Neural progenitor cell (in vitro differentiated cells): ENCODE results near the gene PRR12. TPM values are rescaled to one million over a fixed set of nuclear protein-coding genes. Genes with fewer than 3 reads are reported as not detected.

Experiments used
- DNase-seq: peaks from one replicate; pipeline ENCODE4 v3.0.0-alpha.2; 2016; ENCODE audit warnings: low spot score
- H2AFZ ChIP-seq: fragments of 200-600 bp; sonication (generic); replicated peaks from 2 replicates; pipeline ENCODE4 v1.6.1; 2016; ENCODE audit warnings: antibody characterized with exemption
- H3F3A ChIP-seq: fragments of 200-600 bp; sonication (generic); 2 replicates; pipeline ENCODE4 v1.6.1; 2016; ENCODE audit warnings: antibody characterized with exemption, low read depth
- H3K27ac ChIP-seq: fragments of 200-600 bp; sonication (generic); 2 replicates; pipeline ENCODE4 v1.5.1; 2016; ENCODE audit warnings: mild to moderate bottlenecking
- H3K27me3 ChIP-seq: fragments of 200-600 bp; sonication (generic); 2 replicates; pipeline ENCODE4 v1.6.1; 2016; ENCODE audit warnings: mild to moderate bottlenecking, moderate library complexity
- H3K36me3 ChIP-seq: fragments of 200-600 bp; sonication (generic); 2 replicates; pipeline ENCODE4 v1.5.1; 2016
- H3K4me1 ChIP-seq: fragments of 200-600 bp; sonication (generic); 2 replicates; pipeline ENCODE4 v1.6.1; 2016; ENCODE audit warnings: mixed run types
- H3K4me2 ChIP-seq: fragments of 200-600 bp; sonication (generic); 2 replicates; pipeline ENCODE4 v1.6.1; 2016
- H3K4me3 ChIP-seq: fragments of 200-600 bp; sonication (generic); 2 replicates; pipeline ENCODE4 v1.5.1; 2016
- H3K79me2 ChIP-seq: fragments of 200-600 bp; sonication (generic); 2 replicates; pipeline ENCODE4 v1.6.1; 2016; ENCODE audit warnings: low read depth
- H3K9ac ChIP-seq: fragments of 200-600 bp; sonication (generic); 2 replicates; pipeline ENCODE4 v1.6.1; 2016
- H3K9me3 ChIP-seq: fragments of 200-600 bp; sonication (generic); 2 replicates; pipeline ENCODE4 v1.5.1; 2016; ENCODE audit warnings: low read depth
- H4K20me1 ChIP-seq: fragments of 200-600 bp; sonication (generic); 2 replicates; pipeline ENCODE4 v1.6.1; 2016; ENCODE audit warnings: low read depth
- H3K27ac Mint-ChIP-seq: 3 replicates; pipeline ENCODE4 v1.8.0; 2021; ENCODE audit warnings: mixed read lengths
- H3K27me3 Mint-ChIP-seq: 2 replicates; pipeline ENCODE4 v1.8.0; 2022; ENCODE audit warnings: low read depth, mild to moderate bottlenecking, inconsistent platforms, moderate library complexity, mixed read lengths; ENCODE audit not compliant: insufficient read depth
- H3K36me3 Mint-ChIP-seq: 3 replicates; pipeline ENCODE4 v1.8.0; 2021; ENCODE audit warnings: mixed read lengths
- H3K4me1 Mint-ChIP-seq: 3 replicates; pipeline ENCODE4 v1.8.0; 2021; ENCODE audit warnings: mixed read lengths
- H3K4me3 Mint-ChIP-seq: 3 replicates; pipeline ENCODE4 v1.8.0; 2021; ENCODE audit warnings: mild to moderate bottlenecking, moderate library complexity, mixed read lengths
- H3K9me3 Mint-ChIP-seq: 3 replicates; pipeline ENCODE4 v1.8.0; 2020; ENCODE audit warnings: mixed read lengths
- EZH2 ChIP-seq: fragments of 200-600 bp; sonication (generic); IDR thresholded peaks from 2 replicates; pipeline ENCODE4 v1.6.1; 2017; ENCODE audit warnings: antibody characterized with exemption, mild to moderate bottlenecking, moderate library complexity
- EZH2phosphoT487 ChIP-seq: fragments of 200-600 bp; sonication (generic); IDR thresholded peaks from 2 replicates; pipeline ENCODE4 v1.6.1; 2017; ENCODE audit warnings: antibody characterized with exemption
- total RNA-seq: library from RNA; depleted of rRNA; stranded (reverse); fragments of >200 nt; gene quantifications from 2 replicates; pipeline ENCODE4 v1.2.3, GENCODE V29; 2015; ENCODE audit warnings: low replicate concordance
- TF ChIP-seq, protein P1 (sequence below): fragments of 200-600 bp; sonication (generic); IDR thresholded peaks from 2 replicates; pipeline ENCODE4 v1.5.1; 2017; ENCODE audit warnings: antibody characterized with exemption, mild to moderate bottlenecking

Gene PRR12
- total RNA-seq, 1 donor from 2014 or later = 3.2 TPM

GRCh38 chr19:49605605-49606004 lies 14.6 kb downstream of the PRR12 start:
- Histone ChIP-seq H3K9ac (no peak overlapping the region), H3K4me1 (no peaks in the 10 kb centered on the region), H3K79me2 (peaks cover 98% of the 10 kb centered on the region), H3K4me3 (no peak overlapping the region), H3K9me3 (no peaks in the 10 kb centered on the region), H3K4me2 (no peak overlapping the region), H4K20me1 (peaks cover 89% of the 10 kb centered on the region), H3F3A (no peaks in the 10 kb centered on the region), H3K27me3 (no peaks in the 10 kb centered on the region), H3K27ac (no peak overlapping the region), H3K36me3 (no peaks in the 10 kb centered on the region), H2AFZ (no peak overlapping the region)
- Mint-ChIP-seq H3K9me3 (no peaks in the 10 kb centered on the region), H3K4me1 (no peaks in the 10 kb centered on the region), H3K27ac (no peak overlapping the region), H3K36me3 (peaks cover 24% of the 10 kb centered on the region), H3K4me3 (no peak overlapping the region), H3K27me3 (peaks cover 8% of the 10 kb centered on the region)
- DNase-seq = no peak
- TF ChIP-seq EZH2 = no peak
- no peak for TF ChIP-seq EZH2phosphoT487

- peaks cover 95% of the 10 kb centered on the region for H3K79me2 ChIP-seq
- no peak overlapping the region for H3K4me2 ChIP-seq
- no peak overlapping the region for H2AFZ ChIP-seq
- DNase-seq = no peak
- no peaks in the 10 kb centered on the region for H3K4me1 Mint-ChIP-seq
- no peak overlapping the region for H3K4me3 Mint-ChIP-seq
- H3K27me3 Mint-ChIP-seq = peaks cover 6% of the 10 kb centered on the region
- H3K36me3 Mint-ChIP-seq = peaks cover 17% of the 10 kb centered on the region
- no peaks in the 10 kb centered on the region for H3K4me1 ChIP-seq
- no peaks in the 10 kb centered on the region for H3K36me3 ChIP-seq
- H3K9me3 Mint-ChIP-seq = no peaks in the 10 kb centered on the region
- H3K9ac ChIP-seq = no peak overlapping the region
- no peaks in the 10 kb centered on the region for H3K27me3 ChIP-seq
- H3K27ac Mint-ChIP-seq = no peak overlapping the region
- no peak overlapping the region for H3K27ac ChIP-seq
- no peak overlapping the region for H3K4me3 ChIP-seq
- peaks cover 87% of the 10 kb centered on the region for H4K20me1 ChIP-seq
- no peaks in the 10 kb centered on the region for H3K9me3 ChIP-seq
- H3F3A ChIP-seq = no peaks in the 10 kb centered on the region
- TF ChIP-seq, protein P1, sequence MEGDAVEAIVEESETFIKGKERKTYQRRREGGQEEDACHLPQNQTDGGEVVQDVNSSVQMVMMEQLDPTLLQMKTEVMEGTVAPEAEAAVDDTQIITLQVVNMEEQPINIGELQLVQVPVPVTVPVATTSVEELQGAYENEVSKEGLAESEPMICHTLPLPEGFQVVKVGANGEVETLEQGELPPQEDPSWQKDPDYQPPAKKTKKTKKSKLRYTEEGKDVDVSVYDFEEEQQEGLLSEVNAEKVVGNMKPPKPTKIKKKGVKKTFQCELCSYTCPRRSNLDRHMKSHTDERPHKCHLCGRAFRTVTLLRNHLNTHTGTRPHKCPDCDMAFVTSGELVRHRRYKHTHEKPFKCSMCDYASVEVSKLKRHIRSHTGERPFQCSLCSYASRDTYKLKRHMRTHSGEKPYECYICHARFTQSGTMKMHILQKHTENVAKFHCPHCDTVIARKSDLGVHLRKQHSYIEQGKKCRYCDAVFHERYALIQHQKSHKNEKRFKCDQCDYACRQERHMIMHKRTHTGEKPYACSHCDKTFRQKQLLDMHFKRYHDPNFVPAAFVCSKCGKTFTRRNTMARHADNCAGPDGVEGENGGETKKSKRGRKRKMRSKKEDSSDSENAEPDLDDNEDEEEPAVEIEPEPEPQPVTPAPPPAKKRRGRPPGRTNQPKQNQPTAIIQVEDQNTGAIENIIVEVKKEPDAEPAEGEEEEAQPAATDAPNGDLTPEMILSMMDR = no peak
- no peak for TF ChIP-seq EZH2
- no peak for TF ChIP-seq EZH2phosphoT487
Measured at GRCh38 chr19:49609499-49610092, 18.6 kb downstream of the PRR12 start.

GRCh38 chr19:49613374-49613773 lies 22.4 kb downstream of the PRR12 start:
- H3K36me3 ChIP-seq = no peaks in the 10 kb centered on the region
- peaks cover 66% of the 10 kb centered on the region for H4K20me1 ChIP-seq
- peaks cover 67% of the 10 kb centered on the region for H3K79me2 ChIP-seq
- H3K4me2 ChIP-seq = no peak overlapping the region
- no peak overlapping the region for H2AFZ ChIP-seq
- no peaks in the 10 kb centered on the region for H3K9me3 Mint-ChIP-seq
- no peaks in the 10 kb centered on the region for H3K4me1 ChIP-seq
- H3K27ac ChIP-seq = no peak overlapping the region
- TF ChIP-seq, protein P1 = no peak
- no peak for TF ChIP-seq EZH2
- TF ChIP-seq EZH2phosphoT487 = no peak
- no peaks in the 10 kb centered on the region for H3K27me3 ChIP-seq
- H3K27me3 Mint-ChIP-seq = peaks cover 9% of the 10 kb centered on the region
- H3K4me3 Mint-ChIP-seq = no peak overlapping the region
- H3K4me1 Mint-ChIP-seq = no peaks in the 10 kb centered on the region
- H3K27ac Mint-ChIP-seq = no peak overlapping the region
- H3F3A ChIP-seq = no peaks in the 10 kb centered on the region
- DNase-seq = no peak
- no peak overlapping the region for H3K9ac ChIP-seq
- H3K4me3 ChIP-seq = no peak overlapping the region
- H3K9me3 ChIP-seq = no peaks in the 10 kb centered on the region
- peaks cover 26% of the 10 kb centered on the region for H3K36me3 Mint-ChIP-seq

GRCh38 chr19:49614096-49614833 lies 23.3 kb downstream of the PRR12 start:
- Histone ChIP-seq H4K20me1 (peaks cover 58% of the 10 kb centered on the region), H3K4me1 (no peaks in the 10 kb centered on the region), H3K36me3 (no peaks in the 10 kb centered on the region), H3K9me3 (no peaks in the 10 kb centered on the region), H2AFZ (no peak overlapping the region), H3K79me2 (peaks cover 58% of the 10 kb centered on the region), H3K27ac (no peak overlapping the region), H3K4me3 (no peak overlapping the region), H3K4me2 (no peak overlapping the region), H3K9ac (no peak overlapping the region), H3K27me3 (no peaks in the 10 kb centered on the region), H3F3A (no peaks in the 10 kb centered on the region)
- H3K27me3 Mint-ChIP-seq = peaks cover 9% of the 10 kb centered on the region
- H3K9me3 Mint-ChIP-seq = no peaks in the 10 kb centered on the region
- no peak overlapping the region for H3K4me3 Mint-ChIP-seq
- no peaks in the 10 kb centered on the region for H3K4me1 Mint-ChIP-seq
- no peak overlapping the region for H3K27ac Mint-ChIP-seq
- no peak for DNase-seq
- TF ChIP-seq EZH2 (no peak), EZH2phosphoT487 (no peak)
- TF ChIP-seq, protein P1 = no peak
- peaks cover 30% of the 10 kb centered on the region for H3K36me3 Mint-ChIP-seq
